Adrenal gland (tissue), 5 donors: ENCODE data around the gene SCN10A.

Experiments
- CTCF ChIP-seq, 6 experiments: fragments of 450-650 bp in 4 of 6; fragments of 200-600 bp in 2 of 6; sonication (generic) in 1 of 6; IDR thresholded peaks; 1 replicate in 5 of 6; 2 replicates in 1 of 6; pipeline versions ENCODE4 v1.5.1 to v1.8.0; 2016 to 2021; ENCODE audit warnings: antibody characterized with exemption in 6 of 6, mild to moderate bottlenecking in 2 of 6, moderate library complexity in 1 of 6
- POLR2A ChIP-seq, 2 donors: fragments of 450-650 bp; IDR thresholded peaks; one replicate each; pipeline ENCODE4 v1.6.1; 2017; ENCODE audit warnings: antibody characterized with exemption in 2 of 2, mild to moderate bottlenecking in 2 of 2, moderate library complexity in 1 of 2
- donor health status: DM: no; HTN: no; CAD: no.

- no peak for TF ChIP-seq CTCF (IDR thresholded peaks at IDR 0.05)
- TF ChIP-seq POLR2A (IDR thresholded peaks at IDR 0.05) = no peak
Measured at GRCh38 chr3:38829404-38829803, 13.4 kb upstream of the SCN10A start.
